Kidney glomerular epithelial cell (primary cell): ENCODE results near the gene ADAMTS17.

Source experiments
- DNase-seq: peaks from one replicate; lab custom pipeline; 2025; lab: John Stamatoyannopoulos, UW

Gene ADAMTS17

GRCh38 chr15:100170291-100171210 lies 171.2 kb downstream of the ADAMTS17 start:
- DNase-seq, result no peak

DNA sequence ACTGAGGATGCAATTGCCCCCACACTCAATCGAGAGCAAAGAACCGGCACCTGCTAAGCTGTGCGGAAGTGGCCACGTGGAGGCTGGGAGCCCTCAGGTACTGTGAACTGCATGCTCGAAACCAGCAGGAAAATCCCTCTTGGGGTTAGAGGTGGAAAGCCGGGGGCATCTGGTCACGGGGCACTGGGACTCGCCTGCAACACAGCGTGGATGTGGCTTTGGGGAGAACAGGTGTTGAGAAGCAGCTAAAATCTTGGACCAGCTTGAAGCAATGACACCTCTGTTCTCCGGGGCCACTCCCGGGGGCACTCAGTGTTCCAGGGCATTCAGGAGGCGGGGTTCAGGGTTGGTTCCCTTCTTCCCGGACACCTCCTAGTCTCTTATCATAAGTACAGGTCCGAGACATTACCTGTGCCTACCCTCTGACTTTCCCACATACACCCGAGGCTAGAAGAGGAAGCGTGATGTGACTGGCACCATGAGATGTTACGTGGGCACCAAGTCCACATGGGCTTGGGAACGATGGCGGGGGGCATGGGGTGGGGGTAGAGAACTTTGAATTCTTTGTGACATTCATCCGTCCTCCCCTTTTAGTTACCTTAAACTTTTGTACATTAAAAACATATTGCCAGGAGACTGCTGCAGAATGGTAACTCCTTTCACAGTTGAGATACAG lies 172.0 kb downstream of the ADAMTS17 start:
- no peak for DNase-seq

DNA sequence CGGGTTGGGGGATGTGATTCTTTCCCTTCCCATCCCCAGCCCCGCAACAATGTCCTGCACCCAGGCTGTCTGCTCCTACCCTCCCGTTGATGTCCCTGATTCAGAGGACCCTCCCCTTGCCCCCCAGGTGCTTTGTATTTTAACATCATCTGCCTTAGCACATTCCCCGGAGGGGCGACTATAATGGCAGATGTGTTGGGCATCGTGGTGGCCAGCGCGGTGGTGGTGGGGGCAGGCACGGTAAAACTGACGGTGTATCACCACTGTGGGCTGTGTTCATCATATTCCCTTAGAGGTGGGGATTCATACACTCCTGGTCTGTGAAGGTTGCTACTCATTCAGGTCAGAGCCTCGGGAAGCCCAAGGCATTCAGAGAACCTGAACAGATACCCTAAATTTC lies 173.0 kb downstream of the ADAMTS17 start:
- DNase-seq, result no peak

DNA sequence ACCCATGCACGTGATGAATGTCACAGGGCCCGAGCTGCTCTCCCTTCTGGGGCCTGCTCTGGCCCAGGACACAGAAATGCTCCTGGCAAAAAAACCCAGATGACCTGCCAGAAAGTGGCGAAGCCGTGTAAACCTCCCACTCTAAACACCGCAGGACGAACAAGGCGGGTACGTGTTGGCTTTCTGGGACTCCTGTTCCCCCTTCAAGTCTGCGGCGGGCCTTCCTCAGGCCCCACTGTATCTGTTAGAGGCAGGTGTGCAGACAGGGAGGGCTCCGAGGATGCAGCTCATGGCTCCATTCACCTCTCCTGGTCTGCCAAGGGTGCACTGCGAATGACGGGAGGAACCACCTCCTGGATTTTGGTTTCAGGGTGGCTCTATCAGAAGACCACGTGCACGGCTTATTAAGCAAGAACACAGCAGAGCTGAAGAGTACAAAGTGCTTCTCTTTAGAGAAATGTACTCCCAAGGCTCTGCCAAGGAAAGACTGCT lies 173.8 kb downstream of the ADAMTS17 start:
- no peak for DNase-seq

DNA sequence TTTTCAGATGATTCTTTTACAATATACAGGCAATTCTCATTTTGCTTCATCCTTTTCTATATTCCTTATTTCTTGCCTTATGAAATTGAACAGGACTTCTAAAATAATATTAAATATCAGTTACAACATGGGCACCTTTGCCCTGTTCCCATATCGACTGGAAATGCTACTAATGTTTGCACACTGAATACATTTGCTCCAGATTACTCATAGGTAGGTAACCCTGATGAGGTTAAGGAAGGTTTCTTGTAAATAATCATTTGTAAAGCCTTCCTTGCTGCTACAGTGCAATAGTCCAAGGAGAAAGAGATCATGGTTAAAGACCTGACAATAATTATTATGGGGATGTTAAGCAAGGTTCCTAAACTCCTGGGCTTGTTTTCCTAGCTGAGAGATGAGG lies 175.5 kb downstream of the ADAMTS17 start:
- no peak for DNase-seq

GRCh38 chr15:100163961-100164360 lies 177.8 kb downstream of the ADAMTS17 start:
- no peak for DNase-seq

DNA sequence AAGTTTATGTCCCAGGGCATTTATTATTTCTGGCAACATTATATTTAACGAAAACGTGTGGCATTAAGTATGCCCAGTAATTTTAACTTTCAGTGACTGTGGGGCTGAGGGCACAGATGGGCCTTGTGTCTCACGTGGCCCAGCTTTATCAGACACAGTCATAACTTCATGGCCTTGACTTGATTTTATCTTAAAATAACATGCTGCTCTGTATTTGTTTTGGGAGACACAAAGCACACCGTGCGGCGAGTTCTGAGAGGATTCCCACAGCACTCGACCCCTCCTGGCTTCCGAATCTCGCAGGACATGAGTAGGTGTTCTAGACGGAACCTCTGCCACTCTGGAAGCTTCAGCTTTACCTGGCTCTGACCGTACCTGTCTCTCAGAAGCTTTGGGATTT lies 180.8 kb downstream of the ADAMTS17 start:
- DNase-seq, result no peak

- no peak for DNase-seq
Measured at GRCh38 chr15:100159436-100159835, 182.3 kb downstream of the ADAMTS17 start.

- DNase-seq, result no peak
Measured at GRCh38 chr15:100158356-100158755, 183.4 kb downstream of the ADAMTS17 start.

DNA sequence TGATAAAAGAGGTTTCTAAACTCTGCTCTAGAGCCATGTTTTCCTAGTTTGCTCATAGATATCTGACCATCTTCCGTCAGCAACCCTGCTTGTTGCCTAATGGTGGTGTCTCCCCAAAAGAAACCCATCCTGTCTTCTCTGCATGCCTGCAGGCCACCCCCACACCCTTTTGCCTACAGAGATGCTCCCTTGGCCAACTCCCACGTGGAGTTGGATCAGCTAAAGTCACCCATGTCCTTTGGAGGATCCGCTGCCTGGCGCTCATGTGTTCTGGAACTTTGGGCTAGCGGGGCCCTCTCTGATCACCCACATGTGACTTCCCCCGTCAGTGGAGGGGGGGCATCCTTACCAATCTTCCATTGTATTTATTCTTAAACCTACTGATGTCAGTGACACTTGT lies 185.6 kb downstream of the ADAMTS17 start:
- DNase-seq, result no peak

DNA sequence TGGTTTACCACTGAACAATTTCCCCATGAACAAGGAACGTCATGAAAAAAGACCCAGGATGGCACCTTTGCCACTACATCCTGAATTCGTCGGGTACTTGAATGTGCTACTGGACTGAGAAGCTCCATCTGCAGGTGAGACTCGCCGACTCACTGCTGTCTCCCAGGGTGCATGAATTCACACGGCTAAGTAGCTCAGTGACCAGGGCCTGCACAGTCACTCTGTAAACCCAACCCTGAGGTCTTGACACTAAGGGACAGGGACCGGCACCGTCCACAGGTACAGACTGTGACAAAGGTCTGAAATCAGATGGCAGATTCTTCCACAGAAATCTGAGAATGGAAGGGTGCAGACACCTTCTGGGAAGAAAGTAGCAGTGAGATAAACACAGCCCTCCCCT lies 187.4 kb downstream of the ADAMTS17 start:
- no peak for DNase-seq

DNA sequence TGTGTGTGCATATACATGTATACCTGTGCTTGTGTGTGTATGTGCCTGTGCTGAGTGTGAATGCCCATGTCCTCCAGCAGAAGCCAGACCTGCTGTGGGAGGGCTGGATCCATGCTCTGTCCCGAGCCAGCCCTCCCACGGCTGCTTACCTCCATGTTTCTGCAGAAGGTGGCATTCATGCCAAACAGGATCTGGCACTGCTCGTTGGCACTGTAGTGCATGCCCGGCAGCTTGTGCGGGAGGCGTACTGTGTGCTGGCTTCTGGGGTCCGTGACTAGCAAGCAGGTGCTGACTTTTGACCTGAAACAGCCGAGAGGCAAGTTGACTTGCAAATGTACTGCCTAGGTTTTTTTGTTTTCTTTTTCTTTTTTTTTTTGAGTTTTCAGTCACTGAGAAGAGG lies 189.3 kb downstream of the ADAMTS17 start:
- DNase-seq, result no peak

- no peak for DNase-seq
Measured at GRCh38 chr15:100150906-100151305, 190.9 kb downstream of the ADAMTS17 start.

DNA sequence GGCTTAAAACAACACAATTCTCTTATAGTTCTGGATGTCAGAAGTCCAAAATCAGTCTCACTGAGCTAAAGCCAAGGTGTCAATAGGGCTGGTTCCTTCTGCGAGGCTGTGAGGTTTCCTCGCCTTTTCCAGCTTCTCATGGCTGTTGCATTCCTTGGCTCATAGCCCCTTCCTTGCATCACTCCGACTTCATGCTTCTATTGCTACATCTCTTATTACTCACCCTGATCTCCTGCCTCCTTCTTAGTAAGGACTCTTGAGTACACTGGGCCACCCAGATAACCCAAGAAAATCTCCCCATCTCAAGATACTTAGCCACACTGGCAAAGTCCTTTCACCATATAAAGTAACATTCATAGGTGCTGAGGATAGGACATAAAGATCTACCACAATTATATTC lies 193.9 kb downstream of the ADAMTS17 start:
- DNase-seq, result no peak

- DNase-seq, result no peak
Measured at GRCh38 chr15:100143378-100143777, 198.4 kb downstream of the ADAMTS17 start.

DNA sequence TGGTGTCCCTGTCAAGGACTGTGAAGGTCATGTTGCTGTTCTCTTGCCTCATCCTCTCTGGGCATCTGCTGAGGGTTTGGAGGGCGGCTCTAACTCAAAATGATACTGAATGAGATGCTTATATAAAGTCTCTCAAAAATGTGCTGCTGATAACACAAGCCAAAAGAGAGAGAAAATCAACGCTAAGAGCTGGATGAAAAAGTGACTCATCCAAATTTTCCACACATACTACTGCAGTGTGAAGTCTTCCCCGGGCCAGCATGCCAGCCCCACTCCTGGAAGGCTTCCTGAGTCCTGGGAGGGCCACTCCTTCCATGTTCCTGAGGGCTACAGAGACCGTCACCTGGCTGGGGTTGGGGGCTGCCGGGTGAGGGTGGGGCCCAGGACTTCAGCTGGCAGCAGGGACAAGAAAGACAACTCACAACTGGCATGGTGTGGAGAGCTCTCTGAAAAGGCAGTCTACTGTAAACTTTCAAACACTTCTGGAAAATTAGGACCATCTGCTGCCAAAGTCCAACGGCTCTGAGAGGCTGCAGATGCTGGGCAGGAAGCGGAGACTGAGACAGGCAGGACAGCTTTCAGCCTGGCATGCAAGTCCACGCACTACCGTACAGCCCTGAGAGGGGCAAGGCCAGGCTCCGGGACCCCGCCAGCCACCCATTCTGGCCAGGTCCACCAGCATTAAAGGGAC lies 200.3 kb downstream of the ADAMTS17 start:
- DNase-seq, result no peak

- DNase-seq, result no peak
Measured at GRCh38 chr15:100140527-100141308, 201.1 kb downstream of the ADAMTS17 start.

DNA sequence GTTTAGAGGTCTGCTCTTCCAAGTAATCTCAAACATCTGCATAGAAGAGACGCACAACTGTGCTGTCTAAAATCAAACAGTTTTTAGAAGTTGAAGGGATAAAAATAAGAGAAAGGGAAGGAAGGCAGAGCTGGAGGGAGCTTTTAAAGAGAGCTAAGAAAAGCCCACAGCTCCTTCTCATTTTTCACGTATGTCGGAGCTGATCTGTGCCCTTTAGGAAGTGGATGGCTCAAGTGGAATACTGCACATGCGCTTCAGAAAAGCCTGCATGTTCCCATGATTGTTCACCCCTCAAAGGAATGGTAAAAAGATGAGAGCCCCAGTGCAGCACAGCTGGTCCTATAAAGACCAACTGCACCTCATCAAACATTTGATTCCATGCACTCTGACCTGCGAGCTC lies 207.2 kb downstream of the ADAMTS17 start:
- DNase-seq, result no peak

- no peak for DNase-seq
Measured at GRCh38 chr15:100134089-100134583, 207.6 kb downstream of the ADAMTS17 start.

DNA sequence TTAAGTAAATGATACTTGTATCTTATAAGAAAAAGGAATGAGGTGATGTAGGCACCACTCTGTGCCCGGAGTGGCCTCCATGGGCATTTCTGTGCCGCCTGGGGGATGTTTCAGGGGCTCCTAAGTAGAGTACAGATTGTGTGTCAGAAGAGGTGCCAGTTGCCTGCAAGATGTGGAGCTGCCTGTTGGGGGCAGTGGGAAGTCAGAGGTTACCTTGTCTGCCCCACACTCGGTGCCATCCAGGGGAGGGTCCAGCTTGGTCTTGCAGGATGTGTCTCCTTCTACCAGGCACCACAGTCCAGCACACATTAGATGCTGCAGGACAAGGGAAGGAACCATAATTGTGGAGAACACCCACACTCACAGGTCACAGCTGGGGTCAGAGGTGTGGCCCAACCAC lies 208.8 kb downstream of the ADAMTS17 start:
- DNase-seq, result no peak

DNA sequence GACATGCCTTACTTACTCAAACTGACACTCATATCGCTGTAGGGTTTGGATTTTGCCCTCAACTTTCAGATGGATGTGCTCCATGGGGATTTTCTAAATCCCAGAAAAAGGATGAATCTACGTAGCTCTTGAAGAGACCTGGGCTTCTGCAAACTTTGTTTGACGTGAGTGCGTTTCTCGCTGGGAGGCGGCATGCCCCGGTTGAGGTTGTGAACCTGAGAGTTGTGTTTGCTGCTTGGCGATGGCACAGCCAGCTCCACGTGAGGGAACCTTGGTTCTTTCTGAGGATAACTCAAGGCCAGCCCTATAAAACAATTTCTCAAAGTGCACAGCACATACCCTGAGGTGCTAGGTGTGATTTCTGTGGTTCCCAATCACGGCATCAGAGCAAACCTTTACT lies 209.5 kb downstream of the ADAMTS17 start:
- DNase-seq, result no peak
